Heart right ventricle (tissue), 16 donors: ENCODE results near the gene RGS6. TPM values are rescaled to one million over a fixed set of nuclear protein-coding genes. Genes with fewer than 3 reads are reported as not detected.
A peak's percentile ranks its signal among the peaks of the same experiment; 100 is the strongest.

ENCODE experiments used
- ATAC-seq, 8 donors: fragments of 200-7000 bp; cut with Tn5 transposase; one replicate each; pipeline ENCODE4 v1.9.1; 2020; ENCODE audit warnings: mild to moderate bottlenecking in 8 of 8, moderate library complexity in 8 of 8, moderate number of reproducible peaks in 1 of 8
- DNase-seq, 2 donors: peaks; one replicate each; pipeline ENCODE4 v3.0.0-alpha.2; 2020
- H3K27ac ChIP-seq, 10 donors: fragments of 200-600 bp; sonication (generic) in 2 of 10; one replicate each; pipeline versions ENCODE4 v1.5.0 to v1.8.0; 2020 to 2022; ENCODE audit warnings: mild to moderate bottlenecking in 3 of 10
- H3K27me3 ChIP-seq, 7 donors: fragments of 200-600 bp; one replicate each; pipeline ENCODE4 v1.8.0; 2021 to 2022; ENCODE audit warnings: mild to moderate bottlenecking in 2 of 7
- H3K36me3 ChIP-seq, 9 donors: fragments of 200-600 bp; sonication (generic) in 1 of 9; one replicate each; pipeline versions ENCODE4 v1.5.0 to v1.8.0; 2020 to 2022; ENCODE audit warnings: mild to moderate bottlenecking in 2 of 9
- H3K4me1 ChIP-seq, 9 donors: fragments of 200-600 bp; sonication (generic) in 1 of 9; one replicate each; pipeline versions ENCODE4 v1.5.0 to v1.8.0; 2020 to 2022; ENCODE audit warnings: mild to moderate bottlenecking in 4 of 9
- H3K4me3 ChIP-seq, 10 donors: fragments of 200-600 bp; sonication (generic) in 2 of 10; one replicate each; pipeline versions ENCODE4 v1.5.0 to v1.8.0; 2020 to 2022; ENCODE audit warnings: mild to moderate bottlenecking in 7 of 10, moderate library complexity in 2 of 10
- H3K9me3 ChIP-seq, 11 donors: fragments of 200-600 bp in 10 of 11; sonication (generic) in 2 of 11; one replicate each; pipeline versions ENCODE4 v1.5.0 to v1.8.0; 2013 to 2022; ENCODE audit warnings: mild to moderate bottlenecking in 2 of 11, control low read depth in 1 of 11, moderate library complexity in 1 of 11
- WGBS, 2 donors: extraction: QIAGEN DNeasy Blood & Tissue Kit; methylation state at CpG; one replicate each; pipeline ENCODE4 v1.1.7; 2013; ENCODE audit warnings: inconsistent platforms in 1 of 2; 5-methylcytosine and 5-hydroxymethylcytosine counted together
- intact Hi-C, 10 donors: fragments of 100-400 bp; cut with DNase I; formaldehyde crosslinking; loops; one replicate each; pipeline versions ENCODE4 v1.11.1 to v1.14.2; 2022
- polyA plus RNA-seq, 2 donors: library from polyadenylated mRNA; stranded (reverse); fragments of 200-250 nt; gene quantifications; one replicate each; pipeline ENCODE4 v1.2.3, GENCODE V29; 2013
- total RNA-seq, 10 donors: library from RNA; stranded (reverse); fragmentation: NEBNext Ultra II Directional in 3 of 10; extraction: Animal tissue kit (Norgen Biotek cat#: 25700) in 3 of 10; gene quantifications; one replicate each; pipeline versions ENCODE4 v1.2.1 to v1.2.4, GENCODE V29; 2021 to 2023
- TF ChIP-seq, protein P1 (sequence below), 9 donors: fragments of 200-600 bp; sonication (generic) in 2 of 9; IDR thresholded peaks; one replicate each; pipeline versions ENCODE4 v1.5.0 to v1.8.0; 2021 to 2022; ENCODE audit warnings: antibody characterized with exemption in 9 of 9, mild to moderate bottlenecking in 5 of 9, moderate library complexity in 1 of 9
- donor health status: Arrhythmogenic right ventricular cardiomyopathy.
- donor health status: ischemic (EF 13 %, LVEDD 7.1; RV severe dilation, severe dysfunction).
- donor health status: healthy with polysubstance abuse.
- donor health status: DM: no; HTN: yes; CAD: no.
- donor health status: DM: no; HTN: no; CAD: no.
- donor health status: ischemic (EF 25% LVEDD 6.9; RV normal size, moderate dysfunction).
- donor health status: ischemic (EF 25% LVEDD 5.7; RV mildly dilated, moderate dysfunction).
- donor health status: healthy.
- donor health status: DM: yes; HTN: yes; CAD: no.
- donor health status: Ischemic cardiomyopathy.
- donor health status: ischemic (EF 35%, LVEDD 5.7; RV mildly dilated, moderate dysfunction).
- donor health status: nonischemic (EF 11% LVEDD 7.7; RV severe dilation, severe dysfunction).
- donor health status: DM: yes; HTN: yes; CAD: no.
- donor health status: PGD.
- donor health status: ischemic (EF 29% LVEDD 5.4; RV normal size, mild dysfunction).
- donor health status: nonischemic (EF 23%, LVEDD 6.1; RV moderate dilation, normal function).

Gene RGS6
- total and polyA plus RNA-seq, 12 donors = 1.2 to 31.9 (median 19.0) TPM

DNA sequence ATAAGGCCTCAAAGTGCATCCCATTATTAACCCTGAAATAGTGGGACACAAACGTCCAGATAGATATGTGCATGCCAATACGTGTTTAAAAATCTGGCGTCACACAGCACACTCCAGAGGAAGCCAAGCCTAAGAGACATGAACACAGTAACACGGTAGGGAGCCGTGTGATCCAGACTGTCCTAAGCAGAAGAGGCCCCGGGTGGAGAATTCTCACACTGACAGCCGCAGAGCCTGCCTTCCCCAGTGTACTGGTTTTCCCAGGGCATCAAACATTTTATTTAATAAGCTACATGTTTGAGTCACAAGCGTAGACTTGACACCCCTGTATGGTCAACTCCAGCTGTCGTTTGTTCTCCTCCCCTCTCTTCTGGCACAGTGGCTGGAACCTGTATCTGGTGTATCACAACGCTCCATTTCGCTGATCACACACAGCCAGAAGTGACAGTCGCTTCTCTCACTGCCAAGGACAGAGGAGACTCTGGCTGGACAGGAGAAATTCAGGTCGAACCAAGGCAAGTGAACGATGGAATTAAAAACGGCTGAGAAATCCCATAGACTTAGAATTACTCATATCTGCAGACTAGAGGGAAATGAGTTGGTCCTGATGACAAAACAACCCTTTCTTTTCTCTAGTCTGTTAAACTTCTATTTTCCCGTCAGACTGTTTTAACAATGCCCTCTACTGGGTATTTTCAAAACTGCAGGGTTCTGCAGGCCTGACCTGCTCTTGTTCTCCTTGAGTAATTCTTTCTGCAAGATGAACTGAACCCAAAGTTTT is 359.9 kb downstream of the RGS6 start:
- 34 to 40% methylated on average over 16 of the region's 16 CpGs for WGBS, 2 donors
- peaks cover 0 to 5% (median 0%) of the 10 kb centered on the region in 9 donors for H3K4me1 ChIP-seq
- peak; percentile 81 to 88 (median 84) for ATAC-seq
- H3K4me3 ChIP-seq = peak overlapping the region in 8 of 10 donors; percentile 11 to 42 (median 26)
- no peaks in the 10 kb centered on the region for H3K36me3 ChIP-seq
- H3K27me3 ChIP-seq = no peaks in the 10 kb centered on the region
- TF ChIP-seq, protein P1, sequence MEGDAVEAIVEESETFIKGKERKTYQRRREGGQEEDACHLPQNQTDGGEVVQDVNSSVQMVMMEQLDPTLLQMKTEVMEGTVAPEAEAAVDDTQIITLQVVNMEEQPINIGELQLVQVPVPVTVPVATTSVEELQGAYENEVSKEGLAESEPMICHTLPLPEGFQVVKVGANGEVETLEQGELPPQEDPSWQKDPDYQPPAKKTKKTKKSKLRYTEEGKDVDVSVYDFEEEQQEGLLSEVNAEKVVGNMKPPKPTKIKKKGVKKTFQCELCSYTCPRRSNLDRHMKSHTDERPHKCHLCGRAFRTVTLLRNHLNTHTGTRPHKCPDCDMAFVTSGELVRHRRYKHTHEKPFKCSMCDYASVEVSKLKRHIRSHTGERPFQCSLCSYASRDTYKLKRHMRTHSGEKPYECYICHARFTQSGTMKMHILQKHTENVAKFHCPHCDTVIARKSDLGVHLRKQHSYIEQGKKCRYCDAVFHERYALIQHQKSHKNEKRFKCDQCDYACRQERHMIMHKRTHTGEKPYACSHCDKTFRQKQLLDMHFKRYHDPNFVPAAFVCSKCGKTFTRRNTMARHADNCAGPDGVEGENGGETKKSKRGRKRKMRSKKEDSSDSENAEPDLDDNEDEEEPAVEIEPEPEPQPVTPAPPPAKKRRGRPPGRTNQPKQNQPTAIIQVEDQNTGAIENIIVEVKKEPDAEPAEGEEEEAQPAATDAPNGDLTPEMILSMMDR (IDR thresholded peaks at IDR 0.05) = peak; percentile 60 to 88 (median 81)
- H3K9me3 ChIP-seq = peaks cover 0 to 10% (median 0%) of the 10 kb centered on the region in 11 donors
- intact Hi-C loops = loop anchor here (1.0 to 10.0 kb wide), 10 partner anchors 267 to 570 kb away; partner anchors contain the start of gene RGS6 (in 7 of the 10)
- peak overlapping the region in 2 of 10 donors; percentile 35 to 42 for H3K27ac ChIP-seq
- DNase-seq = peak in 1 of 2 donors; percentile 29

- Histone ChIP-seq H3K27ac (no peak overlapping the region), H3K36me3 (no peaks in the 10 kb centered on the region), H3K4me1 (peaks cover 0 to 5% (median 0%) of the 10 kb centered on the region in 9 donors), H3K9me3 (peaks cover 0 to 10% (median 0%) of the 10 kb centered on the region in 11 donors), H3K27me3 (no peaks in the 10 kb centered on the region), H3K4me3 (no peak overlapping the region)
- ATAC-seq = peak in 2 of 8 donors; percentile 21 to 29
- no peak for DNase-seq
- intact Hi-C loops = loop anchor here (1.0 to 10.0 kb wide), 9 partner anchors 268 to 570 kb away; partner anchors contain the start of gene RGS6 (in 7 of the 10)
- 31 to 35% methylated on average over 1 of the region's 1 CpG for WGBS, 2 donors
- TF ChIP-seq, protein P1 (IDR thresholded peaks at IDR 0.05) = peak in 1 of 9 donors; percentile 28
These were observed 360.4 kb downstream of the RGS6 start for GRCh38 chr14:72292689-72293024.

GRCh38 chr14:72301352-72301751 is 369.1 kb downstream of the RGS6 start:
- TF ChIP-seq, protein P1 (IDR thresholded peaks at IDR 0.05) = no peak
- 77 to 80% methylated on average over 3 of the region's 3 CpGs for WGBS, 2 donors
- H3K9me3 ChIP-seq = peaks cover 0 to 29% (median 8%) of the 10 kb centered on the region in 11 donors
- intact Hi-C loops = no loop called here
- DNase-seq (no peak), ATAC-seq (no peak)
- H3K36me3 ChIP-seq = no peaks in the 10 kb centered on the region
- H3K27ac ChIP-seq = no peak overlapping the region
- no peak overlapping the region for H3K4me3 ChIP-seq
- H3K27me3 ChIP-seq = no peaks in the 10 kb centered on the region
- H3K4me1 ChIP-seq = no peaks in the 10 kb centered on the region

- Histone ChIP-seq H3K36me3 (no peaks in the 10 kb centered on the region), H3K27ac (no peak overlapping the region), H3K4me3 (no peak overlapping the region), H3K9me3 (peaks cover 0 to 23% (median 8%) of the 10 kb centered on the region in 11 donors), H3K27me3 (no peaks in the 10 kb centered on the region), H3K4me1 (peaks cover 0 to 4% (median 0%) of the 10 kb centered on the region in 9 donors)
- DNase-seq = no peak
- no peak for ATAC-seq
- TF ChIP-seq, protein P1 (IDR thresholded peaks at IDR 0.05) = no peak
- intact Hi-C loops = no loop called here
- WGBS, 2 donors = 87 to 89% methylated on average over 4 of the region's 4 CpGs
These were observed 371.7 kb downstream of the RGS6 start for GRCh38 chr14:72303930-72304329.
